HCT116 (cell line): ENCODE results near the gene KLHDC8B. TPM values are rescaled to one million over a fixed set of nuclear protein-coding genes. Genes with fewer than 3 reads are reported as not detected.

Experiments used
- ATAC-seq: fragments of 200-7000 bp; cut with Tn5 transposase; 2 replicates; pipeline ENCODE4 v1.9.1; 2020; ENCODE audit warnings: mild to moderate bottlenecking, moderate library complexity
- BruUV-seq: library from RNA; stranded (reverse); fragments of 400-500 nt; replicated peaks from 2 replicates; lab custom pipeline; 2021; lab: Mats Ljungman, UMichigan
- CTCF ChIA-PET: fragments of 300-600 bp; sonication (Branson Sonifier 250); formaldehyde crosslinking; loops from one replicate; lab custom pipeline; 2021; ENCODE audit warnings: antibody characterized with exemption; lab: Charles Lee
- POLR2A ChIA-PET: fragments of 300-600, 350-600 bp; sonication (Branson Sonifier 250); formaldehyde crosslinking; loops from one replicate; lab custom pipeline; 2021; ENCODE audit warnings: antibody characterized with exemption; lab: Charles Lee
- RAD21 ChIA-PET, 2 experiments: fragments of 300-600 bp; sonication (Branson Sonifier 250); formaldehyde crosslinking; loops; one replicate each; lab custom pipeline; 2023; ENCODE audit warnings: low total read pairs in 2 of 2; ENCODE audit not compliant: uncharacterized antibody in 2 of 2, unreplicated experiment in 2 of 2, low non-redundant PET in 1 of 2; lab: Charles Lee
- DNase-seq: peaks from one replicate; pipeline ENCODE4 v3.0.0-alpha.2; 2010; ENCODE audit warnings: low read depth, low spot score
- H2AFZ ChIP-seq: fragments of 200-600 bp; shearing (Covaris generic), sonication (generic); 2 replicates; pipeline ENCODE4 v1.6.1; 2017; ENCODE audit warnings: low read depth, mixed run types, mixed read lengths, antibody characterized with exemption, low read length; ENCODE audit not compliant: poor library complexity, severe bottlenecking
- H3K27ac ChIP-seq: 2 replicates; pipeline ENCODE4 v1.5.1; 2012; ENCODE audit warnings: low read depth, low read length
- H3K27me3 ChIP-seq: fragments of 200-600 bp; sonication (generic); 2 replicates; pipeline ENCODE4 v1.6.1; 2016; ENCODE audit warnings: mixed run types, low read length, mixed read lengths; ENCODE audit not compliant: insufficient read depth
- H3K36me3 ChIP-seq, 2 experiments: fragments of 200-500 bp in 1 of 2; fragments of 200-600 bp in 1 of 2; sonication (Bioruptor generic) in 1 of 2; sonication (generic) in 1 of 2; 2 replicates each; pipeline versions ENCODE4 v1.5.1 to v1.6.1; 2014 to 2016; ENCODE audit warnings: low read length in 2 of 2, inconsistent platforms in 1 of 2, mixed read lengths in 1 of 2, mixed run types in 1 of 2; ENCODE audit not compliant: insufficient read depth in 2 of 2, control insufficient read depth in 1 of 2
- H3K4me1 ChIP-seq, 2 experiments: fragments of 200-600 bp in 1 of 2; sonication (generic) in 1 of 2; 2 replicates each; pipeline versions ENCODE4 v1.5.1 to v1.6.1; 2012 to 2017; ENCODE audit warnings: low read length in 2 of 2, inconsistent platforms in 1 of 2, mild to moderate bottlenecking in 1 of 2, mixed read lengths in 1 of 2, mixed run types in 1 of 2, moderate library complexity in 1 of 2; ENCODE audit not compliant: insufficient read depth in 2 of 2, control insufficient read depth in 1 of 2
- H3K4me2 ChIP-seq: fragments of 200-600 bp; sonication (generic); 2 replicates; pipeline ENCODE4 v1.6.1; 2017; ENCODE audit warnings: mixed run types, low read length, mixed read lengths
- H3K4me3 ChIP-seq, 2 experiments: fragments of 200-600 bp in 1 of 2; sonication (generic) in 1 of 2; replicated peaks in 1 of 2; 2 replicates each; pipeline ENCODE4 v1.5.1; 2011 to 2016; ENCODE audit warnings: low read length in 2 of 2, control low read depth in 1 of 2, low read depth in 1 of 2, mild to moderate bottlenecking in 1 of 2, mixed read lengths in 1 of 2, mixed run types in 1 of 2
- H3K79me2 ChIP-seq: fragments of 200-600 bp; sonication (generic); 2 replicates; pipeline ENCODE4 v1.6.1; 2017; ENCODE audit warnings: mild to moderate bottlenecking, mixed run types, low read length, moderate library complexity, mixed read lengths; ENCODE audit not compliant: insufficient read depth
- H3K9ac ChIP-seq: fragments of 200-600 bp; sonication (generic); 2 replicates; pipeline ENCODE4 v1.6.1; 2016; ENCODE audit warnings: low read length, mixed read lengths
- H3K9me2 ChIP-seq: fragments of 200-600 bp; sonication (generic), shearing (Covaris generic); 2 replicates; pipeline ENCODE4 v1.6.1; 2017; ENCODE audit warnings: mixed run types, mild to moderate bottlenecking, moderate library complexity; ENCODE audit not compliant: insufficient read depth
- H3K9me3 ChIP-seq, 2 experiments: fragments of 200-500 bp in 1 of 2; fragments of 200-600 bp in 1 of 2; sonication (Bioruptor generic) in 1 of 2; sonication (generic) in 1 of 2; 2 replicates each; pipeline ENCODE4 v1.6.1; 2014 to 2017; ENCODE audit warnings: low read length in 2 of 2, mixed read lengths in 2 of 2, inconsistent platforms in 1 of 2, low read depth in 1 of 2, mild to moderate bottlenecking in 1 of 2, mixed run types in 1 of 2, moderate library complexity in 1 of 2; ENCODE audit not compliant: control insufficient read depth in 1 of 2, insufficient read depth in 1 of 2
- H4K20me1 ChIP-seq: fragments of 200-600 bp; sonication (generic), shearing (Covaris generic); 2 replicates; pipeline ENCODE4 v1.6.1; 2017; ENCODE audit warnings: mixed run types, mild to moderate bottlenecking, moderate library complexity; ENCODE audit not compliant: insufficient read depth
- CEBPB ChIP-seq: IDR thresholded peaks from 2 replicates; pipeline ENCODE4 v1.6.1; 2012; ENCODE audit warnings: low read depth
- EZH2 ChIP-seq: fragments of 200-600 bp; sonication (generic); IDR thresholded peaks from 2 replicates; pipeline ENCODE4 v1.6.1; 2017; ENCODE audit warnings: antibody characterized with exemption, mixed run types
- POLR2A ChIP-seq: IDR thresholded peaks from 2 replicates; pipeline ENCODE4 v1.7.0; 2011; ENCODE audit warnings: borderline replicate concordance; ENCODE audit not compliant: insufficient read depth, insufficient read length; ENCODE audit errors: extremely low read depth
- ZBTB33 ChIP-seq: IDR thresholded peaks from 2 replicates; pipeline ENCODE4 v1.6.1; 2011; ENCODE audit warnings: mild to moderate bottlenecking, low read length, moderate library complexity; ENCODE audit not compliant: insufficient replicate concordance; ENCODE audit errors: extremely low read depth
- intact Hi-C: fragments of 100-400 bp; cut with micrococcal nuclease; formaldehyde crosslinking; loops from 2 replicates; pipeline ENCODE4 v1.10.0; 2022
- total RNA-seq: library from RNA; stranded (reverse); gene quantifications from one replicate; pipeline ENCODE4 v1.2.1, GENCODE V29; 2021; ENCODE audit not compliant: unreplicated experiment
- TF ChIP-seq, protein P1 (sequence below): IDR thresholded peaks from 2 replicates; pipeline ENCODE4 v1.6.1; 2012

KLHDC8B gene
- total RNA-seq, 1 experiment from 2014 or later = 10.4 TPM

GRCh38 chr3:49170744-49171118 lies 667 bp upstream of the KLHDC8B start:
- RAD21 ChIA-PET = interaction anchor here (1.0 to 1.2 kb wide), 2 partner anchors 42 to 90 kb away, joined by 3 to 4 read pairs; no protein-coding TSS in a partner anchor
- no peak for TF ChIP-seq CEBPB
- no peak for TF ChIP-seq POLR2A
- peaks cover 3% of the 10 kb centered on the region for H3K79me2 ChIP-seq
- peak overlapping the region; percentile 70 for H3K9ac ChIP-seq
- H3K4me2 ChIP-seq = peak overlapping the region; percentile 99
- H3K27ac ChIP-seq = peak overlapping the region; percentile 58
- H3K27me3 ChIP-seq = no peaks in the 10 kb centered on the region
- H3K4me3 ChIP-seq = peak overlapping the region; percentile 57 to 74
- no peak overlapping the region for H2AFZ ChIP-seq
- no peaks in the 10 kb centered on the region for H3K9me2 ChIP-seq
- peak; percentile 30 for ATAC-seq
- H3K9me3 ChIP-seq = no peaks in the 10 kb centered on the region
- H4K20me1 ChIP-seq = no peaks in the 10 kb centered on the region
- POLR2A ChIA-PET = interaction anchor here (0.9 to 1.3 kb wide), 4 partner anchors 11 to 164 kb away, joined by 3 to 5 read pairs (median 4); partner anchors contain the start of genes LAMB2, QRICH1 and WDR6
- H3K36me3 ChIP-seq = no peaks in the 10 kb centered on the region
- intact Hi-C loops = loop anchor here (1.0 to 5.0 kb wide), 3 partner anchors 92 to 279 kb away; partner anchors contain the start of gene GPX1
- CTCF ChIA-PET = interaction anchor here (0.6 to 2.1 kb wide), 13 partner anchors 9 to 279 kb away, joined by 3 to 18 read pairs (median 5); partner anchors contain the start of genes QRICH1 and USP4
- H3K4me1 ChIP-seq = peaks cover 18 to 46% of the 10 kb centered on the region in 2 experiments
- no peak for DNase-seq
- no TSS peak for BruUV-seq

GRCh38 chr3:49171775-49172500 lies 540 bp downstream of the KLHDC8B start:
- H3K36me3 ChIP-seq = no peaks in the 10 kb centered on the region
- H3K27ac ChIP-seq = peak overlapping the region; percentile 58; the same call in 1 of the 2 replicates
- DNase-seq (no peak), ATAC-seq (no peak)
- H3K9ac ChIP-seq = peak overlapping the region; percentile 70
- H3K4me1 ChIP-seq = peaks cover 14 to 38% of the 10 kb centered on the region in 2 experiments; a peak in 3 of 4 replicates
- ChIA-PET CTCF (interaction anchor here (1.3 to 2.1 kb wide), 2 partner anchors 9 to 277 kb away, joined by 3 to 17 read pairs; no protein-coding TSS in a partner anchor), POLR2A (interaction anchor here (1.2 to 1.3 kb wide), 2 partner anchors 40 to 165 kb away, joined by 4 to 5 read pairs; partner anchors contain the start of genes LAMB2 and WDR6), RAD21 (interaction anchor here in 1 of 2 experiments (1.2 kb wide), 1 partner anchor 89 kb away, joined by 4 read pairs; no protein-coding TSS in a partner anchor)
- H2AFZ ChIP-seq = no peak overlapping the region
- no peaks in the 10 kb centered on the region for H3K79me2 ChIP-seq
- no peaks in the 10 kb centered on the region for H3K27me3 ChIP-seq
- TSS peak; percentile 36 for BruUV-seq
- H4K20me1 ChIP-seq = no peaks in the 10 kb centered on the region
- H3K4me2 ChIP-seq = peak overlapping the region; percentile 99
- TF ChIP-seq ZBTB33 (no peak), EZH2 (no peak)
- TF ChIP-seq, protein P1, sequence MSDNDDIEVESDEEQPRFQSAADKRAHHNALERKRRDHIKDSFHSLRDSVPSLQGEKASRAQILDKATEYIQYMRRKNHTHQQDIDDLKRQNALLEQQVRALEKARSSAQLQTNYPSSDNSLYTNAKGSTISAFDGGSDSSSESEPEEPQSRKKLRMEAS = no peak
- H3K9me2 ChIP-seq = no peaks in the 10 kb centered on the region
- H3K4me3 ChIP-seq = peak overlapping the region; percentile 57 to 74
- intact Hi-C loops = loop anchor here (1.0 to 5.0 kb wide), 3 partner anchors 90 to 277 kb away; partner anchors contain the start of gene GPX1
- no peaks in the 10 kb centered on the region for H3K9me3 ChIP-seq
